22Rv1 (cell line): ENCODE measurements around the gene TAS1R2.

ENCODE experiments used
- H3K27ac ChIP-seq: fragments of 450-650 bp; 2 replicates; pipeline ENCODE4 v1.5.1; 2017
- ZFX ChIP-seq: fragments of 450-650 bp; IDR thresholded peaks from 2 replicates; pipeline ENCODE4 v1.6.1; 2017; ENCODE audit warnings: antibody characterized with exemption, borderline replicate concordance
- TF ChIP-seq, protein P1 (sequence below): fragments of 450-650 bp; IDR thresholded peaks from 2 replicates; pipeline ENCODE4 v1.5.1; 2017; ENCODE audit warnings: mild to moderate bottlenecking

The TAS1R2 gene

DNA sequence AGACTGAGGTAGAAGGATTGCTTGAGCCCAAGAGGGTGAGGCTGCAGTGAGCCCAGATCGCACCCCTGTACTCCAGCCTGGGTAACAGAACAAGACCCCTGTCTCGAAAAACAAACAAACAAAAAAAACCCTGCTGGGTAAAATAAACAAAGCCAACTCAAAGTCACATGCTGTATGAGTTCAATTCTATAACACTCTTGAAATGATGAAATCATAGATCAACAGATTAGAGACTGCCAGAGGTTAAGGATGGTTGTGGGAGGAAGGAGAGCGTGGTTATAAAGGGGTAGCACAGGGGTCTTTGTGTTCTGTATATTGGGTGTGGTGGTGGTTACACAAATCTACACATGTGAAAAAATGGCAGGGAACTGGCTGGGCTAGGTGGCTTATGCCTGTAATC lies 62.5 kb downstream of the TAS1R2 start:
- H3K27ac ChIP-seq = no peak overlapping the region
- TF ChIP-seq, protein P1, sequence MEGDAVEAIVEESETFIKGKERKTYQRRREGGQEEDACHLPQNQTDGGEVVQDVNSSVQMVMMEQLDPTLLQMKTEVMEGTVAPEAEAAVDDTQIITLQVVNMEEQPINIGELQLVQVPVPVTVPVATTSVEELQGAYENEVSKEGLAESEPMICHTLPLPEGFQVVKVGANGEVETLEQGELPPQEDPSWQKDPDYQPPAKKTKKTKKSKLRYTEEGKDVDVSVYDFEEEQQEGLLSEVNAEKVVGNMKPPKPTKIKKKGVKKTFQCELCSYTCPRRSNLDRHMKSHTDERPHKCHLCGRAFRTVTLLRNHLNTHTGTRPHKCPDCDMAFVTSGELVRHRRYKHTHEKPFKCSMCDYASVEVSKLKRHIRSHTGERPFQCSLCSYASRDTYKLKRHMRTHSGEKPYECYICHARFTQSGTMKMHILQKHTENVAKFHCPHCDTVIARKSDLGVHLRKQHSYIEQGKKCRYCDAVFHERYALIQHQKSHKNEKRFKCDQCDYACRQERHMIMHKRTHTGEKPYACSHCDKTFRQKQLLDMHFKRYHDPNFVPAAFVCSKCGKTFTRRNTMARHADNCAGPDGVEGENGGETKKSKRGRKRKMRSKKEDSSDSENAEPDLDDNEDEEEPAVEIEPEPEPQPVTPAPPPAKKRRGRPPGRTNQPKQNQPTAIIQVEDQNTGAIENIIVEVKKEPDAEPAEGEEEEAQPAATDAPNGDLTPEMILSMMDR = no peak
- TF ChIP-seq ZFX = no peak

DNA sequence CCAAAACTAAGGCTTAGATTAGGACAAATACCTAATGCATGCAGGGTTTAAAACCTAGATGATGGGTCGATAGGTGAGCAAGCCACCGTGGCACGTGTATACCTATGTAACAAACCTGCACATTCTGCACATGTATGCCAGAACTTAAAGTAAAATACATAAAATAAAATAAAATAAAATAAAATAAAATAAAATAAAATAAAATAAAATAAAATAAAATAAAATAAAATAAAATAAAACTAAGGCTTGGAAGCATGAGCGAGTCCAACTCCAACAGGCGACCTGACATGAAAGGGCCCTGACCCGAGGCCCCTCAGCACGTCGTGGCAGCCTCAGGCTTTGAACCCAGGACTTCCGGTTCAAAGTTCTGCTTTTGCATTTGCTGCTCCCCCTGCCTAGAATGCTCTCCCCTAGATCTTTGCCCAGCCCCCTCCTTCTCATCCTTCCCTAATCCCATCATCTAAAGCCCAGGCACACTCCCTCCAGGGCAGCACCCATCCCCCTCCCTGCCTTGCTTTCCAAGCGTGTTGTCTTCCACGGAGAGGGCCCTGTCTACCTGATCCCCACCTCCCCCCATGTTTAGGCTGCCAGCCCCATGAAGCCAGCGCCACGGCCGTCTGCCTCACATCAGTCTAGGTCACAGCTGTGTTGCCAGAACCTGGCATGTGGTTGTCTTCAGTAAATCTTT lies 64.3 kb downstream of the TAS1R2 start:
- H3K27ac ChIP-seq = no peak overlapping the region
- TF ChIP-seq, protein P1 = no peak
- no peak for TF ChIP-seq ZFX

DNA sequence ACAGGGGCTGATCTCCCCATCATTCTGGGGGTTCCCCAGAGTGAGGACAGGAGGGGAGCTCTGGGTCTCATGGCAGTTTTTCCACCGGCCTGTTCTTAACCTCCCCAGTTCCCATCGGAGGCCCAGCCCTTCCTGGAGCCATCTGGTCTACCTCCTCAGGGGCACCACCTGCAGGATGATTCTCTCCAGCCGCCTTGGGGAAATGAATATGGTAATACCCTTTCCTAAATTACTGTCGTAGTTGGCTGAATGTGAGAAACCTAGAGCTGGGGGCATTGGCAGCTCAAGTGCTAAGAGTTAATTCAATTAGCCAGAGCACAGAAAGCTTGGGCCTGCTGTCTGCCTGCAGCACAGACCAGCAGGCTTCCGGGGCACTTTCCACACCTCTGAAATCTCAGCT lies 64.9 kb downstream of the TAS1R2 start:
- TF ChIP-seq ZFX = no peak
- TF ChIP-seq, protein P1 = no peak
- H3K27ac ChIP-seq = no peak overlapping the region

DNA sequence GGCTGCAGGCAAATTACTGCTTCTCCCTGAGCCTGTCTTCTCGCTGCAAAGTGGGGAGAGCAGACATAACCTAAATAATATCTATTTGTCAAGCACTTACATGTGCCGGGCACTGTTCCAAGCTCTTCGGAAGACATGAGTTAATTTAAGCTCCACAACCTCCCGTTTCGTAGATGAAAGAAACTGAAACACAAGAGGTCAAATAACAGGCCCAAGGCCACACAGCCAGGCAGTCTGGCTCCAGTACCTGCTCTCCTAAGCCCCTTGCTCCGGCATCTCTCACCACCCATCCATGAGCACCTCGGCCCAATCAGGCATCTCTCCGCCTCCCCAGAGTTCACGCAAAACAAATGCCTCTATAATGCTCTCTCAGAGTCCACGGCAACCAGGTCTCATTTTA lies 65.4 kb downstream of the TAS1R2 start:
- no peak overlapping the region for H3K27ac ChIP-seq
- no peak for TF ChIP-seq ZFX
- TF ChIP-seq, protein P1 = no peak

DNA sequence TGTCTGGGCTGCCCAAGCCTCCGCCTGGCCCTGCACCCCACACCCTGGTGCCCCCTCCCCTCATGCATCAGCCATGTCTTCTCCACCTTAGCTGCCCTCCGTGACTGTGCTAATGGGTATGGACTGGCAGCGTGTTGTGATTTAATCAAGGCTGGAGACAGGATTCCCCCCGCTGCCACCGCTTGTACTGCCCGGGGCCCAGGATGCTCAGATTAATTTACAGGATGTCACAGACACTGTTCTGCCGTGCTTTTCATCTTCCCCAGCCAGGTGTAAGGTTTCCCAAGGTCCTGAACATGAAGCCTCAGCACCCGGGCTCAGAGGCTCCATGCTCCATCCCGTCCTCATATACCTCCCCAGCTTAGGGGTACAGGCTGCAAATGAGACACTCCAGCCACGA lies 66.3 kb downstream of the TAS1R2 start:
- no peak for TF ChIP-seq ZFX
- TF ChIP-seq, protein P1 = no peak

DNA sequence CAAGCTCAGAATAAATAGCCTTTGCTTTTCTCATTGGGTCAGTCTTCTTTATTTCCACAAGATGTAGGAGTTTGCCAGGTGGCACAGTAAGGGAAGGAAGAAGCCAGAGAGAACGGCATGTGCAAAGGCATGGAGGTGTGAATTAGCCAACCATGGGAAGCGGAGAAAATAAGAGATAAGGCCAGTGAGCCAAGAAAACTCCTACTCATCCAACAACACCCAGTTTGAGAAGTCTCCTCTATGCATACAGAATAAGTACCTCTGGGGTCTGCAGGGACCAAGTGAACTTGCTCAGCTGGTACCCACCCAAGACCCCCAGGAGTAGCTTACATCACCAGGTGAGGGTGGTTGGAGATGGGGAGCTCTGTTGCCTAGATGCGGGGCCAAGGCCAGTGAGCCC lies 66.7 kb downstream of the TAS1R2 start:
- TF ChIP-seq ZFX = no peak
- TF ChIP-seq, protein P1 = no peak

More for the DNA sequence above, 66.3 kb downstream of the TAS1R2 start:
- H3K27ac ChIP-seq = no peak overlapping the region

More for the DNA sequence above, 66.7 kb downstream of the TAS1R2 start:
- H3K27ac ChIP-seq = no peak overlapping the region
